COR-L47 (cell line): ENCODE measurements around the gene PID1.
"Not testable (repeated sequence)": the region's sequence is repeated elsewhere in the genome, so short reads cannot be mapped to it uniquely, and the experiment has no call there.

ENCODE experiments used
- DNase-seq: peaks from one replicate; lab custom pipeline; 2025; lab: John Stamatoyannopoulos, UW

The PID1 gene

GRCh38 chr2:229212241-229212640 lies 58.8 kb downstream of the PID1 start:
- no peak for DNase-seq

DNA sequence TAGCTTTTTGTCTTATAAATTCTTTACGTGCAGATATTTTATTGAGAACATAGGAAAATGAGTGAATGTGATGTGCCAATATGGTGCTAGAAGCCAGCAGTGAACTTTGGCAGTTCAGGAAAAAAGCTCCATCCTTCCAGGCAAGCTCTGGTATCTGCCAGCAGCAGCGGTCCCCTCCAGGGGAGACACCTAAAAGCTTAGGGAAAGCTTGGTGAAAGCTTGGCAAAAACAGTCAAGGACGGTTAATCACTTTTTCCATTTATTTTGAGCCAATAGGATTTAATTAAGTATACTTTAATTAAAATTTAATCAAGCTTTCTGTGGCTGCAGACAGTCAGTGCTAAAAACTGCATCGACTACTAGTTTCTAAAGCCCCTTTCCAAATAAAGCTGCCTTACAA lies 60.4 kb downstream of the PID1 start:
- no peak for DNase-seq

GRCh38 chr2:229206548-229206947 lies 64.5 kb downstream of the PID1 start:
- no peak for DNase-seq

DNA sequence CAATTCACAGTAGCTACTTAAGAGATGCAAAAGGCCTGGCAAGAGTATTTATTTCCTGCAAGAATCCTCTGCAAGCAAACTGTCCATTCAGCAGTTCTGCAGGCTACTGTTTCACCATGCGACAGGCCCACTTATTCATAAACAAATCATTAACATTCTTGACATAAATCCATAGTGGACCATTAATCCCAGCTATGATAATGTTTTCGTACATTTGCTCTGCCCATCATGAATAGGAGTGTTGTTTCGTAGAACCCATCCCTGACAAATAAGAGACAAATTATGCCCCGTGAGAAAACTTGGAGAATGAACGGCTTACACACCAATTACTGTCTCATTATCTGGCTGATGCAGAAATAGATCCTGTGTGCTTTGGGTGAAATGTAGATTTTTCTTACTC lies 65.4 kb downstream of the PID1 start:
- DNase-seq = no peak

- DNase-seq = no peak
Measured at GRCh38 chr2:229202646-229203045, 68.4 kb downstream of the PID1 start.

DNA sequence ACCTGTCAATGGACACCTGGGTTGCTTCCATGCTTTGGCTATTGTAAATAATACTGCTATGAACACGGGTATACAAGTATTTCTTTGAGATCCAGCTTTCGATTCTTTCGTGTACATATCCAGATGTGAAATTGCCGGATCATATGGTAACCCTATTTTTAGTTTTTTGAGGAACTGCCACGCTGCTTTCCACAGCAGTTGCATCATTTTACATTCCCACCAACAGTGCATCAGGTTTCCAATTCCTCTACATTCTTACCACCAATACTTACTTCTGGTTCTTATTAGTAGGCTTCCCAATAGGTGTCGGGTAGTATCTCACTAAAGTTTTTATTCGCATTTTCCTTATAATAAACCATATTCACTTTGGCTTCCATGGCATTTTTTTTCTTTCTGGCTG lies 69.6 kb downstream of the PID1 start:
- no peak for DNase-seq

- no peak for DNase-seq
Measured at GRCh38 chr2:229199267-229199666, 71.8 kb downstream of the PID1 start.

DNA sequence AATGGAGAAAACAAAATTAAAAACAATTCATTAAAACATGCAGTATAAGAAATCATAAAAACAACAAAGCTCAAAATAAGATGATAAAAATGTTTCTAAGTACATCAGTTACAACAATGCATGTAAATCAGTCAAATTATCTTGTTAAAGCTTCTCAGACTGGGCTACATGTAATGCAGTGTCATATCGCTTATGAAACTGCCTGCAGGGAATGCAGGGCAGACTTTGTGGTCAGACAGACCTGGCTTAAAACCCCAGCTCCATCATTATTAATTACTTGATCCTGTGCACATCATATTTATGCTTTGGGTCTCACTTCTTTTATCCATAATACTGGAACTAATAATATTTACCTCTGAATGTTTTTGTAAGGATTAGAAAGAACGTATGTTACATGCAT lies 74.6 kb downstream of the PID1 start:
- no peak for DNase-seq

- no peak for DNase-seq
Measured at GRCh38 chr2:229195346-229195947, 75.6 kb downstream of the PID1 start.

DNA sequence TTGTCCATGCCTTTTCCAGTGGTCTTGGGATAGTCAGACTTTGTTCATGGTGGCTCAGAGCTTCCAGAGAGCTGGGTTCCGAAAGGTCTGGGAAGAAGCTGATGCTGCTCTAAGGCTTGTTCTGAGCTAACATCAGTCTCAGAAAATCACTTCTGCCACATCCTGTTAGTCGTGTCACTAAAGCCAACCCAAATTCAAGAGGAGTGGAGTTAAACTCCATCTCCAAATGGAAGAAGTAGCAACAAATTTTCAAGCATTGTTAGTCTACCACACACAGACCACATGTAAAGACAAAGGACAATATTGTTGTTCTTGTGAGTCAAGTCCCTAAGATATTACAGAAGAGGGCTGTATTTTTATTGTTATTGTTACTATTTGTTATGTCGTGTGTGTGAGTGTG lies 77.8 kb downstream of the PID1 start:
- DNase-seq = no peak

GRCh38 chr2:229191413-229191812 lies 79.7 kb downstream of the PID1 start:
- DNase-seq = no peak

DNA sequence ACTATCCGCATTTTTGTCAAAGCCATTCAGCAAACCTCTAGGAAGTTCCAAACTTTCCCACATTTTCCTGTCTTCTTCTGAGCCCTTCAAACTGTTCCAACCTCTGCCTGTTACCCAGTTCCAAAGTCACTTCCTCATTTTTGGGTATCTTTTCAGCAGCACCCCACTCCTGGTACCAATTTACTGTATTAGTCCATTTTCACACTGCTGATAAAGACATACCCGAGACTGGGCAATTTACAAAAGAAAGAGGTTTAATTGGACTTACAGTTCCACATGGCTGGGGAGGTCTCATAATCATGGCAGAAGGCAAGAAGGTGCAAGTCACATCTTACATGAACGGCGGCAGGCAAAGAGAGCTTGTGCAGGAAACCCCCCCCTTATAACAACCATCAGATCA lies 84.0 kb downstream of the PID1 start:
- DNase-seq = not testable (repeated sequence)

DNA sequence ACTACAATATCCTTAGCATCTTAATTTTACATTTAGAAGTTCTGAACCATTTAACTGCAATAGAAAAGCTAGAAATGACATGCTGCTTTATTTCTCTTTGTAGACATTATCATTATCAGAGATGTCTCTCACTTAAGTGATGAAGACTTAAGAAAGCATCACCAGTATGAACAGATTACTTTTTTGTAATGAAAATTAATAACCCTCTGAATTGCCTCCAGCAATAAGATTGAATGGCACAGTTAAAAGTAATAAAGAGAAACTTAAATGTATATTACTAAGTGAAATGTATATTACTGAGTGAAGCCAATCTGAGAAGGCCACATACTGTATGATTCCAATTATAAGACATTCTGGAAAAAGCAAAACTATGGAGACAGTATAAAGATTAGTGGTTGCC lies 89.4 kb downstream of the PID1 start:
- no peak for DNase-seq

DNA sequence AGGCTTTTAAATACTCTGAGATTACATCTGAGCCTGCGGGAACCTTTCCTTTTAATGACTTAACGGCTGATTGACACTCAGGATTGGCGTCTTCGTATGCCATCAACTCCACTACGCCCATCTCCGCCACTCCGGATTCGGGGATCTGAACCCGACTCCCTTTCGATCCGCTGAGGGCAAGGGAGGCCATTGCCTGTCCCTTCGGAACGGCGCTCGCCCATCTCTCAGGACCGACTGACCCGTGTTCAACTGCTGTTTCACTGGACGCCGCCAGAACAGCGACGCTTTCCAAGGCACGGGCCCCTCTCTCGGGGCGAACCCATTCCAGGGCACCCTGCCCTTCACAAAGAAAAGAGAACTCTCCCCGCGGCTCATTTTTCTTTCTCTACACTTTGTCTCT lies 90.4 kb downstream of the PID1 start:
- no peak for DNase-seq

GRCh38 chr2:229179628-229180027 lies 91.5 kb downstream of the PID1 start:
- DNase-seq = no peak

GRCh38 chr2:229178706-229179105 lies 92.4 kb downstream of the PID1 start:
- DNase-seq = no peak

- DNase-seq = no peak
Measured at GRCh38 chr2:229178117-229178516, 93.0 kb downstream of the PID1 start.

DNA sequence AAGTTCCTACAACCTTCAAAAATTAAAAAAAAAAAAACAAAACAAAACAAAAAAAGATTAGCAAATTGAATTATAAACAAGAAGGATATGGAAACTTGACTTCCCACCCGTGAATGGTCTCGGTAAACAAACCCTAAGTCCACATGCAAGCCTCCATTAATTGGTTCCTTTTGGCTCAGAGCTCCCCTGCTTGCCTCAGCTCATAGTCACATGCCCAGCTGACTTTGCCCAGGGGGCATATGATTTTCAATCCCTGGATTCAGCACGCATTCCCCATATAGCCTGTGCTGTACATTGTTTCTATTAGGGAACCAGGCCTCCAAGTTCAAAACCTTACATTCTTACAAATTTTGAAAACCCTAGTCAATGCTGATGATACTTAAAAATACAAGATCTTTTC lies 95.0 kb downstream of the PID1 start:
- DNase-seq = no peak

GRCh38 chr2:229175497-229175863 lies 95.6 kb downstream of the PID1 start:
- DNase-seq = no peak

GRCh38 chr2:229174794-229175496 lies 96.1 kb downstream of the PID1 start:
- DNase-seq = no peak

DNA sequence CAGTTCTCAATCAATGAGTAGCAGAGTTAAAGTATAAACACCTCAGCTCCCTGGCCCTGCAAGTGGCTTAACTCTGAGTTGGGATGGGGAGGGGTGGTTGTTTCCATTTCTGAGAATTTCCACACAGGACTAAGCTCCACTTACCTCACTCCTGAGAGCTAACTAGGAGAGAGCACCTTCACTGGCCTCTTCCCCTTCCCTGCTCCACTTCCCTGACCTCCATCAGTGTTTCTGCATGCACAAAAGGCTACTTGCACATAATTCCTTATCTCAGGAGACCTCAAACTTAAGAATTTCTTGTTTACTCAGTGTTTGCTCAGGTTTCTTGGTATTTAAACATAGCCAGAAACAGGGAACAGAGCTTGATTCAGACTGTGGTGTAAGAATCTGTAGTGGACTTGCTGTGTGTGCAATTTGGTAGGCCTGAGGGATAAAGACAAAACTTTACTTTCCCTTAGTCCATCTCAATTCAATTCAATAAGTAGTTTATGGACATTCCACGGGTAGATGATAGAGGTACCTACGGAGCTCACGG lies 97.2 kb downstream of the PID1 start:
- DNase-seq = no peak

DNA sequence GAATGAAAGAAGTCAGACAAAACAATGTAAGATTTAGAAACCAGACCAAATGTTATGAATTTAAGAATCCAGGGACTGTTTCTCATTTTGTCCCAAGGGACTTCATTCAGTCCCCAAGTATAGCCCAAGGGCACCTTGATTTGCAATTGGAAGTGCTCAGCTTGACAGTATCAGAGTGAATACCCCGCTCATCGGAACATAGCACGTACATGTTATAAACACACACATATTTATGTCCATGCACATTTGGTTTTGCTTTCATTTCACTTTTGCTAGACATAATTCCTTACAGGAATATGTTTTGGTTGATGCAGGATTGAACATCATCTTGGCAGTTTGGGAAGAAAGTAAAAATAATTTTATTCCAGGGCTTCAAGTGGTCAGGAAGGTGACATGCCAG lies 100.2 kb downstream of the PID1 start:
- DNase-seq = no peak

GRCh38 chr2:229170171-229170570 lies 100.9 kb downstream of the PID1 start:
- no peak for DNase-seq

DNA sequence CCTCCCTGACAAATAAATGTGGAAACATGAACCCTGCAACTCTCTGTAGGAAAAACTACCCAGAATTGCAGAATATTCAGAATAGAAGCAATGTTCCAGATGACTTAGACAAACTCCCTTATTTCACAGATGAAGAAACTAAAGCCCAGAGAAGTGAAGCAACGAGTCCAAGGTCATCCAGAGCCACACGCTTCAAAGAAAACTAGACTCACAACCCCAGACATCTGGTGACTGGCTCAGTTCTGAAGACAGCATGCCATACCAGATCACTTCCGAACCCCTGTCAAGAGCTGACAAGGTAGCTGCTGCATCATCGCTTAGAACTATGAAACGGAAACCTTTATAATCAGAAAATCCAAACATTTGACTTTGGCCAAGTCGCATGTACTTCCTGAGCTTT lies 101.3 kb downstream of the PID1 start:
- no peak for DNase-seq
